Measurements from ENCODE around the gene ANO10.
"Not testable (repeated sequence)": the region's sequence is repeated elsewhere in the genome, so short reads cannot be mapped to it uniquely, and the experiment has no call there.

DNA sequence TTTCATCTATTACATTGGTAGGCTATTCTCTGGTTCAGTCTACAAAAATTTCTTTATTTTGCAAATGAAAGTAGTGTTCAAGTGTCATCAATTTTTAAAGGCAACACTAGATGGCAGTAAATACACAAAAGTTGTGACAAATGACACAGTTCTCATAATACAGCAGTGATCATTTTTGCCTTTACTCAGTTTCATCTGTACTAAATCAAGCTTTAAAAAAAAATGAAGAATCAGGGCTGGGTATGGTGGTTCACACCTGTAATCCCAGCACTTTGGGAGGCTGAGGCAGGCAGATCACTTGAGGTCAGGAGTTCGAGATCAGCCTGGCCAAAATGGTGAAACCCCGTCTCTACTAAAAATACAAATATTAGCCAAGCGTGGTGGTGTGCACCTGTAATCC lies 77.5 kb downstream of the ANO10 start:
- not testable (repeated sequence) for TF ChIP-seq POLR2A (IDR thresholded peaks at IDR 0.05; ENCODE audit: low read depth, low read length); POLR2AphosphoS5 (IDR thresholded peaks at IDR 0.05; ENCODE audit: low read depth, low read length); TAF1 (IDR thresholded peaks at IDR 0.05; ENCODE audit: borderline replicate concordance, low read depth, low read length)
